Mucosa of descending colon (tissue), 3 donors: Measurements from ENCODE around the gene MRPL36. TPM values are rescaled to one million over a fixed set of nuclear protein-coding genes. Genes with fewer than 3 reads are reported as not detected.

Experiments used
- ATAC-seq: fragments of 200-7000 bp; cut with Tn5 transposase; one replicate; pipeline ENCODE4 v1.9.1; 2020; ENCODE audit warnings: mild to moderate bottlenecking, moderate library complexity
- DNase-seq, 3 donors: peaks; one replicate each; pipeline ENCODE4 v3.0.0-alpha.2; 2020
- H3K36me3 ChIP-seq: fragments of 200-600 bp; one replicate; pipeline ENCODE4 v1.8.0; 2021; ENCODE audit warnings: low read depth, mild to moderate bottlenecking
- H3K4me1 ChIP-seq: fragments of 200-600 bp; one replicate; pipeline ENCODE4 v1.8.0; 2021; ENCODE audit warnings: low read depth, mild to moderate bottlenecking
- H3K4me3 ChIP-seq: fragments of 200-600 bp; one replicate; pipeline ENCODE4 v1.8.0; 2021; ENCODE audit warnings: mild to moderate bottlenecking
- H3K9me3 ChIP-seq: fragments of 200-600 bp; one replicate; pipeline ENCODE4 v1.8.0; 2021; ENCODE audit warnings: mild to moderate bottlenecking
- intact Hi-C, 2 donors: fragments of 100-400 bp; cut with DNase I in 1 of 2; cut with micrococcal nuclease in 1 of 2; formaldehyde crosslinking; loops; one replicate each; pipeline versions ENCODE4 v1.11.0 to v1.11.1; 2022; cut with DNase I, micrococcal nuclease
- long read RNA-seq, 2 donors: library from polyadenylated mRNA; unstranded; transcript quantifications; one replicate each; pipeline ENCODE4 v2.0.0, GENCODE V29; 2019 to 2021
- total RNA-seq, 3 donors: library from RNA; stranded (reverse); fragmentation: NEBNext Ultra II Directional in 2 of 3; extraction: Animal tissue kit (Norgen Biotek cat#: 25700) in 2 of 3; gene quantifications; one replicate each; pipeline versions ENCODE4 v1.2.1 to v1.2.4, GENCODE V29; 2021 to 2023
- TF ChIP-seq, protein P1 (sequence below): fragments of 200-600 bp; IDR thresholded peaks from one replicate; pipeline ENCODE4 v1.8.0; 2022; ENCODE audit warnings: antibody characterized with exemption, mild to moderate bottlenecking
- donor health status: DM: no; HTN: no; CAD: no; lungs with moderate emphysema.
- donor health status: DM: no; HTN: no; CAD: no.
- donor health status: DM: no; HTN: yes; CAD: no.

MRPL36 gene
- total RNA-seq, result 10 to 100 TPM; 26.3 to 41.4 (median 28.6) TPM
- long read RNA-seq, donor 1, transcript MRPL36-204 (2 exons, 686 nt), result minor isoform, 7 of 20 reads
- long read RNA-seq, donor 1, transcript MRPL36-202 (2 exons, 610 nt), result major isoform, 11 of 20 reads
- long read RNA-seq, donor 1, partial matches to known transcripts, result 1 of 20 reads
- long read RNA-seq, donor 1, other reads (novel, unspliced or antisense), result 0 of 20 reads
- long read RNA-seq, donor 2, transcript MRPL36-202 (2 exons, 610 nt), result major isoform, 19 of 38 reads
- long read RNA-seq, donor 2, transcript MRPL36-204 (2 exons, 686 nt), result minor isoform, 10 of 38 reads
- long read RNA-seq, donor 2, partial matches to known transcripts, result 7 of 38 reads
- long read RNA-seq, donor 2, other reads (novel, unspliced or antisense), result 1 of 38 reads

DNA sequence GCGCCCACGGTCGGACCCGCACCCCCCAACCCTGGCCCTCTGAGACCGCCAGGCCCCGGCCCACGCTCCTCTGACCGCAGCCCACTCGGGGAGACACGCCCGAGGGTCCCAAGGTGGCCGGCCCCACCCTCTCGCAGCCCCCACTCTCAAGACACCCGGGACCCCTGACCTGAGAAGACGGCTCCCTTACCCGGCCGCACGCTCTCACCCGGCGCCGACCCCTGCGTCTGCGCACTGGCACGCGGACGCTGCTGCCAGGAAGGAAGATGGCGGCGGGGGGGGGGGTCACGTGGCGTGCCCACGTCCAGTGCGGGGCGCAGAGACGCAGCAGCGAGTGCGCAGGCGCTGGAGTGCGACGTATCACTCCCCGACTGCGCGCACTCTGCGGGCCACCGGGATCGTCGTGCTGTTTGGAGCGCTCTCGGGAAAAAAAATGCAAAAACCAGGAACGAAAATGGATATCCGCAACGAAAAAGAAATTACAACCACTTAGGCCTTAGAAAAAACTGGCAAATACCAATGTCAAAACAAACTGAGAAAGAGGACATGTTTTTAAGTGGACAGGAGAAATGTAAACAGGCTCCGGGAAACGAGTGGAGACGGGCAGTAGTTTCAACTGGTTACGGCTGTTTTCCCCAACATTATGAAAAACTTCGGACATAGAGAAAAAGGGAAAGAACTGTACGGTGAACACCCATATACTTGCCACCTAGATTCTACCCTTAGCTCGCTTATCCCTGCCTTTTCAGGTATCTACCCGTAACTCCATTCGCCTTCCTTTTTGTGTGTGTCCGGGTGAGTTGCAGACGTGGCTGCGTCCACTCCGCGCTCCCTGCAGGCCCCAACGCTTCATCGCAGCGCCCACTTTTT, at the start of gene MRPL36:
Gene MRPL36 (minus strand): TSS at position 236 of the 870 bp plus-strand sequence. CDS start 902 bp downstream, outside the sequence.
- intact Hi-C loops, result no loop called here
- Histone ChIP-seq H3K9me3 (no peaks in the 10 kb centered on the region), H3K36me3 (no peaks in the 10 kb centered on the region), H3K4me3 (peak within 1 kb of the TSS; percentile 89), H3K4me1 (peaks cover 6% of the 10 kb centered on the region)
- TF ChIP-seq, protein P1, sequence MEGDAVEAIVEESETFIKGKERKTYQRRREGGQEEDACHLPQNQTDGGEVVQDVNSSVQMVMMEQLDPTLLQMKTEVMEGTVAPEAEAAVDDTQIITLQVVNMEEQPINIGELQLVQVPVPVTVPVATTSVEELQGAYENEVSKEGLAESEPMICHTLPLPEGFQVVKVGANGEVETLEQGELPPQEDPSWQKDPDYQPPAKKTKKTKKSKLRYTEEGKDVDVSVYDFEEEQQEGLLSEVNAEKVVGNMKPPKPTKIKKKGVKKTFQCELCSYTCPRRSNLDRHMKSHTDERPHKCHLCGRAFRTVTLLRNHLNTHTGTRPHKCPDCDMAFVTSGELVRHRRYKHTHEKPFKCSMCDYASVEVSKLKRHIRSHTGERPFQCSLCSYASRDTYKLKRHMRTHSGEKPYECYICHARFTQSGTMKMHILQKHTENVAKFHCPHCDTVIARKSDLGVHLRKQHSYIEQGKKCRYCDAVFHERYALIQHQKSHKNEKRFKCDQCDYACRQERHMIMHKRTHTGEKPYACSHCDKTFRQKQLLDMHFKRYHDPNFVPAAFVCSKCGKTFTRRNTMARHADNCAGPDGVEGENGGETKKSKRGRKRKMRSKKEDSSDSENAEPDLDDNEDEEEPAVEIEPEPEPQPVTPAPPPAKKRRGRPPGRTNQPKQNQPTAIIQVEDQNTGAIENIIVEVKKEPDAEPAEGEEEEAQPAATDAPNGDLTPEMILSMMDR, result no peak
- DNase-seq (peak; percentile 96 to 97 (median 97)), ATAC-seq (peak; percentile 89)

DNA sequence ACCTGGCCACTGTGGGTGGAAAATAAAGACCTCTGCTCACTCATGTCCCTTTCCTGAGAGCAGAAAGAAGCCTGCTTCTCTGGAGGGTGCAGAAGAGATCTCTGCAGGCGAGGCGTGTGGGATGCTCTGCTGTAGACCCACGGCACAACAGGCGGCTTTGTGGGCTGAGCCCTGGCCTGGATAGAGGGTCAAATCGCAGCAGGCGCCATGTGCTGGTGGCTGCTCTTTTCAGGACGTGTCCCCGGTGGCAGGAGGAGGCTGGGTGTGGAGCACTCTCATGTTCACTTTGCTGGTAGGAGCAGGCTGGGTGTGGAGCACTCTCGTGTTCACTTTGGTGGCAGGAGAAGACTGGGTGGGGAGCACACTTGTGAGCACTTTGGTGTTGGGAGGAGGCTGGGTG, 48.0 kb upstream of the MRPL36 start:
- Histone ChIP-seq H3K36me3 (no peaks in the 10 kb centered on the region), H3K9me3 (no peaks in the 10 kb centered on the region), H3K4me3 (no peak overlapping the region), H3K4me1 (no peaks in the 10 kb centered on the region)
- intact Hi-C loops, result no loop called here
- ATAC-seq, result no peak
- TF ChIP-seq, protein P1, result no peak
- DNase-seq, result peak in 1 of 3 donors; percentile 22

DNA sequence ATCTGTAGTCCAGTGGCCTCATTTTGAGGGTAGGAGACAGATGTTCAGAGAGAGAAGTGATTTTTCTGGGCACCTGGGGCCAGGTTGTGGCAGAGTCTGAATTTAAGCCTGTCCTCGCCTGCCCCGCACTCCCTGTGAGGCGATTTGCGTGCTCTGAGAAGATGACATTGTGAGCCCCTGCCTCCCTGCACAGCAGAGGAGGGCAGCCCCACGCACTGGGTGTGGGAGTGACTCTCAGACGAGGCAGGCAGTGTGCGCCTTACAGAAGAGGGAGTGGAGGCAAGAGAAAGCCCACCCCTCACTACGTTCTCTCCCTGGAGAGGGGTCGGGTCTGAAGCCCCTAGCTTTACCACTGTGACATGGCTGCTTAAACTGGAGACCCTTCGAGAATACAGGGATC, 47.4 kb upstream of the MRPL36 start:
- Histone ChIP-seq H3K4me1 (peaks cover 4% of the 10 kb centered on the region), H3K36me3 (no peaks in the 10 kb centered on the region), H3K4me3 (no peak overlapping the region), H3K9me3 (no peaks in the 10 kb centered on the region)
- intact Hi-C loops, result no loop called here
- DNase-seq, result peak in 1 of 3 donors; percentile 12
- TF ChIP-seq, protein P1, result no peak
- no peak for ATAC-seq

DNA sequence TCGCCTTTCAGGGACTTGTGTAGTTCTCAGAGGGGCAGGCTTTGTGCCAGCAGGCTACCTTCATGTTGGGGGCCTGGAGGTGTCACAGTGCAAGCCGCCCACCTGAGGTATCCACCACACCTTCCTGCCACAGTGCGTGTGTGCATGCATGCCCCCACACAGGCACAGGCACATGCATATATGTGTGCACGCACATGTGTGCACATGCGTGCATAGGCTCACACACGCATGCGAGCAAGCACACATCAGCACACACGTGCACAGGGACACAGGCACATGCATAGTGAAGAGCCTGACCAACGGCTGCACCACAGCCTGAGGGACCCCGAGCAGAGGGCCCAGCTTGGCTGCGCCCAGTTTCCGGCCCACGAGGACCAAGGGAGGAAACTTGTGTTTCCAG, 46.9 kb upstream of the MRPL36 start:
- TF ChIP-seq, protein P1, result no peak
- Histone ChIP-seq H3K36me3 (no peaks in the 10 kb centered on the region), H3K9me3 (no peaks in the 10 kb centered on the region), H3K4me3 (no peak overlapping the region), H3K4me1 (peaks cover 4% of the 10 kb centered on the region)
- intact Hi-C loops, result no loop called here
- ATAC-seq (no peak), DNase-seq (peak in 1 of 3 donors; percentile 34)

DNA sequence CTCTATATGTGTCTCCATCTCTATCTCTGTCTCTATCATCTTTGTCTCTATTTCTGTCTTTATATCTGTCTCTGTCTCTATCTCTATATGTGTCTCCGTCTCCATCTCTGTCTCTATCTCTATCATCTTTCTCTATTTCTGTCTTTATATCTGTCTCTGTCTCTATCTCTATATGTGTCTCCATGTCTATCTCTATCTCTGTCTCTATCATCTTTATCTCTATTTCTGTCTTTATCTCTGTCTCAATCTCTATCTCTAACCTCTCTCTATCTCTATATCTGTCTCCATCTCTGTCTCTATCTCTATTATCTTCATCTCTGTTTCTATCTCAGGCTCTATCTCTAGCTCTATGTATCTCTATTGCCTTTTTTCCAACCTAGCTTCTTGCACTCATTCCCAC, 46.1 kb upstream of the MRPL36 start:
- peaks cover 4% of the 10 kb centered on the region for H3K4me1 ChIP-seq
- TF ChIP-seq, protein P1, result no peak
- intact Hi-C loops, result no loop called here
- no peaks in the 10 kb centered on the region for H3K9me3 ChIP-seq
- no peak overlapping the region for H3K4me3 ChIP-seq
- DNase-seq (no peak), ATAC-seq (no peak)
- H3K36me3 ChIP-seq, result no peaks in the 10 kb centered on the region
